HG02870 (cell line): ENCODE results near the gene TSPEAR.

Experiments used
- ATAC-seq: cut with Tn5 transposase; IDR thresholded peaks from one replicate; pipeline ENCODE4 v1.9.1; 2021; ENCODE audit warnings: mild to moderate bottlenecking, moderate library complexity; ENCODE audit not compliant: unreplicated experiment

The TSPEAR gene

DNA sequence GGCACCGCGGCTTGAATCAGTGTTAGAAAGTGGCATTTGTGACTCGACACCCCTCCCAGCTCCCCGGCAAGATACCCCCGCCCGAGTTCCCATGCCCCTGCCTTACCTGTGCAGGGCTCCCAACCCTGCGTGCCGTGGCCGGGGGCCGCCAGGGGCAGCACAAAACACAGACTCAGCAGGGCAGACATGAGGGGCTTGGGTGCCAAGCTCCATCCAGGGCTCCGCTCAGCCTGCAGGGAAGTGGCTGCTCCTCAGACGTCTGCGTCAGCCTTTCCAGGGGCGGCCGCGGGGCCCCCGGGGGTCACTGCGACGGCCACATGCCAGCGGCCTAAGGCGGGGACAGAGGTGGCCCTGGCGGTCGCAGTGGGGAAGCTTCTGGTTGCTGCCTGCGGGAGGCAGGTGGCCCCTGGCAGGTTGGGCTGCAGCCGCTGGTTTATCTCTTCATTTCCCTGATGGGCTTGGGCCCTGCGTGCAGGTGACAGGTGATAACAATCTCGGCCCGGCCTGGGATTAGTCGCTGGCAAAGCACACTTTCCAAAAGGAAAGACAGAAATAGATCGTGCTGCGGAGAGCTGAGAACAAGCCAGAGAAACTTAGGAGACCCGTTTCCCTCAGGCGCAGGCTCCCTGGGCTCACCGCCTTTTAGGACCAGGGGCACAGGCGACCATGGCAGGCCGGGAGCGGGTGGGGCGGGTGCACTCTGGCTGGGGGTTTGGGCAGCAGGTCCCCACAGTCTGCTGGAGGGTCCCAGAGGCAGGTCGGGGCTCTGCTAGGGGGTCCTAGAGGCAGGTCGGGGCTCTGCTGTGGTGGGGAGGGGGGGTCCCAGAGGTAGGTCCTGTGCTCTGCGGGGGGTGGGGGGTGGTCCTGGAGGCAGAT, at the start of gene TSPEAR:
Gene TSPEAR (minus strand): TSS at position 246 of the 876 bp plus-strand sequence. CDS start 58 bp downstream, at position 188.
- no peak for ATAC-seq

DNA sequence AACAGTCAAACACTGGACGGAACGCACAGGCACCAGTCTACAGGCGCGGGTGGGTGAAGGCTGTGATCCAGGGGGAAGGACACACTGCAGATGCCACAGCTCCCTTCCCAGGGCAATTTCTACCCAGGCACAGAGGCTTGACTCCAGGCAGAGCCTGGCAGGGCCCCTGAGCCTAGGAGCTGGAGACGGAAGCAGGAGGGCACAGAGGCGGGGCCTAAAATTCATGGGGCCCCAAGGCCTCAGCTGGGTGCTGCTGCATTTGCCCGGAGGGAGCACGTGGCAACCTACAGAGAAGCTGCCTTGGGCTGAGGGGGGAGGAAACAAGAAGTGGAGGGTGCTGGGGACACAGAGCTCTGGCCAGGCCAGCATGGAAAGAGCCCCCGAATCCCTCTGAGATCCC, 49.0 kb upstream of the TSPEAR start:
- no peak for ATAC-seq

- no peak for ATAC-seq
Observed at GRCh38 chr21:44759628-44760285, 48.4 kb upstream of the TSPEAR start.

DNA sequence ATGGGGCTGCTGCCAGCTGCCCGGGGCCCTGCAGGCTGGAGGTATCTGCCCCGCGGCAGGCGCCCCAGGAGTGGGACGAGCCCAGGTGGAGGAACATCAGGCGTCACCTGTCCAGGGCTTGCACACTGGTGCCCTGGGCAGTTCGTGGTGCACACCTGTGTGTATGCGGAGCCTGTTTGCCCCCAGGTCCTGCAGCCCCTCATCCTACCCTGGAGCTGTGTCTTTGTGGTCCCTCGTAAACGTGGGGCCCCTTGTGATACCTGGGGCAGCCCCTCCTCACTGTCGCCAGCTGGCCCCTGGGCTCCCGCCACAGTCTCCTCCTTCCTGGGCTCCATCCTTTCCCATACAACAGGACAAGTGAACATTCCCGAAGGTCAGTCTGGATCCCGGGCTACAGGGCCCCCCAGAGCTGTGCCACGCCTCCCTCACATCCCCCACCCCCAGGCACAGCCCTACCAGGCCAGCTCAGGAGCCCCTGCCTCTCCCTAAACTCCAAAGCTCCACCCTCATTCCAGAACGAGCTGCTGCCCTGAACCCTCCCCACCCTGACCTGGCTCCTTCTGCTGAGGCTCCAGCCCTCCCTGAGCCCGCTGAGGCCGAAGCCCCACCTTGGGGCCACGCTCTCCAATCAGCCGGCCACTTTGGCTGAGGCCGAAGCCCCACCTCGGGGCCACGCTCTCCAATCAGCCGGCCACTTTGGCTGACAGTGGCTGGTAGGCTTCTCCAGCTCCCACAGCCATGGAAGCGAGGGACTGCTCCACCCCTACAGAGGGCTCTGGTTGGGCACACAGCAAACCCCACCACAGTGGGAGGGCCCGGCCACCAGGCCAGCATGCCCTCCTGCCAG, 47.6 kb upstream of the TSPEAR start:
- ATAC-seq = no peak

GRCh38 chr21:44758141-44758561, 46.8 kb upstream of the TSPEAR start:
- no peak for ATAC-seq

DNA sequence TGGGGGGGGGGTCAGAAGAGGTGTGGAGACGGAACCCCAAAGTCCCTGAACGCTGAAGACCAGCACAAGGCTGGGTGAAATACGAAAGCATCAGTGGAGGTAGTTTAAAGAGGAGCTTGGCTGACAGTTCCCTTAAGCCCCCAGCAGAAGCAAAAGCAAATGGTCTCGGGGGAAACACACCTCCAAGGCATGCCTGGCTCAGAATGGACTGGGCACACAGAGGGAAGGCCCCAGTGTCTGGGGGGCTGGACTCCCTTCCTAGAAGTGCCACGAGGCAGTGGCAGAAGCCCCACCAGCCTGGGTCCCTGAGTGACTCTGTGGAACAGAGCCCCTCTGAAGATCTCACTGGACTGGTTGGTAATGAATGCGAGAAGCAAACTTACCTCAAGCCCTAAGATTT, 46.4 kb upstream of the TSPEAR start:
- ATAC-seq = no peak

- no peak for ATAC-seq
Observed at GRCh38 chr21:44756423-44757185, 45.2 kb upstream of the TSPEAR start.

- ATAC-seq = no peak
Observed at GRCh38 chr21:44755227-44755626, 43.9 kb upstream of the TSPEAR start.

DNA sequence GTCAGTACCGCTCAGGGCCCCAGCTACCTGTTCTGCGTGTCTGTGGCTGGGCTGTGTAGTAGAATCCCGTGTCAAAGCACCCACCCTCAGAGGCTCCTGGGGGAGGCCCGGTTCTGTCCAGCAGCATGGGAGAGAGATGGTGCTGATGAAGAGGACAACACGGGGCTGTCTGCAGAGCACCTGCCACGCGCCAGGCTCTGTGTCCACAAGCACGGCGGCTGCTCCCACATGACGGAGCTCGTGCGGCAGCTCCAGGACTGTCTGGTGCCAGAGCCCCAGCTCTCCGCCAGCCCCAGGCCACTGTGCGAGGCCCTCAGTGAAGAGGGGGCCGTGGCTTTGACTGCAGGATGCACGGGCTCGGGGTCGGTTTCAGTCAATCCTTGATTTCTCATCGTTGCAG, 42.0 kb upstream of the TSPEAR start:
- ATAC-seq = no peak

DNA sequence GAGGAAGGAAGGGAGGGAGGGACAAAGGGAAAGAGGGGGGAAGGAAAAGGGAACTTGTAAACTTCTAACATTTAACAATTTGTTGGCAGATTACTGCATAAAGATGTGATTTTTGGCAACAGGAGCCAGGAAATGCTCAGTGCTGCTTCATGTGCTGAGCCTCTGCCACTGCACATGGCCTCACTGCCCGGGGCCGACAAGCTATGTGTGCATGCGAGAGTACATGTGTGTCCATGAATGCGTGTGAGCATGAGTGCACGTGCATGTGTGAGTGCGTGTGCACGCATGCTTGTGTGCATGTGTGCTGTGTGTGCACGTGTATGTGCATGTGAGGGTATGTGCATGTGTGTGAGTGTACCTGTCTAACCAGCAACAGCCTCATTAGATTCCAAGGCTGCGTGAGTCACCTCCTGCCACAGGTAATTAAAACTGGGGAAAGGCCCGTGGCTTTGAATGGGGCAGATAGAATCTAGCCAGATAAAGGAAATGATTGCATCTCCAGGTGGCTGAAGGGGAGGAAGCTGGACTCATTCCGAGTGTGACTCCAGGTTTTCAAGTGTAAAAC, 41.4 kb upstream of the TSPEAR start:
- ATAC-seq = no peak

DNA sequence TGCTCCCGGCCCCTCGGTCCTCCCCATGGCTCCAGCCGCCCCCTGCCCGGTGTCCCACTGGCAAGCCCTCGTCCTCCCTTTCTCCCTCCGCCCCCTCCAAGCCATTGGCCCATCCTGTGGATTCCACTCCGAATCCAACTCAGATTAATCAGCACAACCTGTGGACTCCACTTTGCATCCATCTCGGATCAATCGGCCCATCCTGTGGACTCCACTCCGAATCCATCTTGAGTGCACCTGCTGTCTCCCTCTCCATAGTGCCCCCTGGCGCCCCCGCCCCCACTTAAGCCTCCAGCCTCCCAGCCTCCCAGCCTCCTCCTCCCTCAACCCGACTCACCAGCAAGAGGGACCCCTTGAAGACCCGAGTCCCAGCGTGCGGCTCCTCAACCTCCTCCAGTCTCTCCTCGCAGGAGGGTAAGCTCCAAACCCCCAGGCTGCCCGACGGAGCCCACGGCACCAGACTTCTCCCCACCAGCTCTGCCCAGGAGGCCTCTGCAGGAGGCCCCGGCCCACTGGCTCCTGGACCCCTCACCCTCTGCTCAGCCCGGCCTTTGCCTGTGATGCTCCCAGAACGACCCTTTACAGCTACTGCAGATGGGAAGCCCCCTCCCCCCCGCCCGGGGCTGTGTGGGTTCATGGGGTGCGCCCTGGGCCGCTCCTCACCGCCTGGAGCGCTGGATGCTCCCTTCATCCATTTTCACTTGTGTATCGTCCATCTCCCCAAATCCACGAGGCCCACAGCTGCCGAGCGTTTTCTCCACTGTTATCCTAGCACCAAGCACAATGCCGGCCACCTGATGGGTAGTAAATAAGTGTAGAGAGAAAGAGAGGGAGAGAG, 40.6 kb upstream of the TSPEAR start:
- ATAC-seq = no peak

DNA sequence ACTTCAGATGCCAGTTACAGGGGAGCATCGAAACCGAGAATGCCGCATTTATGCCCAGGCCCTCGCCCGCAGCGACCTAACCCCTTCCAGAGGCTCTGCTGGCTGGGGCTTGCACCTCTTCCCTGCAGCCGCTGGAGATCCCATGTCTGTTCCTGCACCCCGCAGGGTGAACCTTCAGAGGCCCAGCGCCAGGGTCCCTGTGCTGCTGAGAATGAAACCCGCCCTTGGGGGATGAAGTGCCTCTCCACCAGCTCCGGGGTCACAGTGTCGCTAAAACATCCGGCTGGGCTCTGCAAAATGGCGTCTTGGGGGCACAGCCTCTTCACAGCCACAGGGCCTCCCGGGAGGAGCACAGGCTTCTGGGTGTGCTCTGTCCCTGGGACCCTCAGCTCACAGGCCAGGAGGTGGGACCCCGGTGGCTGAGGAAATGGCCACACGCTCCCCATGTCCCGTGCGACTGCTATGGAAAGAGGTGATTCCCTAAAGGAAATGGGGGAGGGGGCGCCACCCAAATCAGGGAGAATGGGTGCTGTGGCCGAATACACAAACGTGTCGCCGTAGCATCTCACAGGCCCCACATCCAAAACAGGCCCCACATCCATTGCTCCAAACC, 39.9 kb upstream of the TSPEAR start:
- no peak for ATAC-seq

GRCh38 chr21:44750675-44751025, 39.3 kb upstream of the TSPEAR start:
- ATAC-seq = no peak

GRCh38 chr21:44749759-44750674, 38.6 kb upstream of the TSPEAR start:
- ATAC-seq = no peak

- ATAC-seq = no peak
Observed at GRCh38 chr21:44749116-44749758, 37.9 kb upstream of the TSPEAR start.

DNA sequence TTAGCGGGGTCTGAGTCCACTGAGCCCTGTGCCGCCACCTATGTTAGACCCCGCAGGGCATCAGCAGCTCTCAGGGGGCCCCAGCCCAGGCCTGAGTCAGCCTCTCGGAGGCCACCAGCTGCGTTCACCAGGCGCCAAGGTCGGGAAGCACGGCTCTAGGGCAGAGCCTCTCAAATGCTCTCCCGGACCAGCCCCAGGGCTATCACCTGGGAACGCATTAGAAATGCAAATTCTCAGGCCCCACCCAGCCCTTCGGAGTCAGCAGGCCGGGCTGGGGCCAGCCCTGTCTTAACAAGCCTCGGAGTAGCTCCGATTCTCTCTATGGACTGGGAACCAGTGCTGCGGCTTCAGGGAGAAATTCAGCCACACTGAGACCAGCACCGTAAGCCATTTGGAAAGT, 37.2 kb upstream of the TSPEAR start:
- ATAC-seq = no peak

DNA sequence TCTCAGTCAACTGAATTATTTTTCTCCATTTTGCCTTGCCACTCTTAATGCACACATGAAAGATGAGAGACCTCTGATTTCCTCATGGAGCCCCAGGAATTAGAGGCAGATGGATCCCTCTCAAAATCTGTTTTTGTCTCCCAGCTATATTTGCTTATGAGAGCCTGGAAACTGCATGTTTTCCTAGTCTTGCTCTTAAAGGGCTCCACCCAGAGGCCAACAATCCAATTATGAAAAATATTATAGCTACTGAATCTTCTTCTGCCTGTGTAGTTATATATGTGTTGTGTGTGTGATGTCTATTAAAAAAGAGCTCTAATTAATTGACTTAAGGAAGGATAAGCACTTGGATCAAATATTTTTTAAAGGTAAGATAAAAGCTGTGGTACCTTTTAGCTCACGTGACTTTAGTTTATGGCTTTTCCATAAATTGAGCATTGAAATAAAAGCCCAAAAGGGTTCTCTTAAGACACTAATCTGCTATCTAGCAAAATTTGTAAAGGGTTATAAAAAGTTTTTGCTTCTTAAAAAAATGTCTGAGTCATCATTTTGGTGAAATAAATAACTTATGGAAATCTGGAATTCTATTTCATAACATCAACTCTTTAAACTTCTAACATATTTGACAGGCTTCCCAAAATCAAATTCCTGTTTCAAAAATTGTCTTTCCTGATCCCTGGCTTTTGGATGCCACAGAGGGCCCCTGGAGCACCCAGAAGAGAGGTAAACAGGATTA, 31.2 kb upstream of the TSPEAR start:
- no peak for ATAC-seq
